ENCODE results near the gene UST.

Gene UST

DNA sequence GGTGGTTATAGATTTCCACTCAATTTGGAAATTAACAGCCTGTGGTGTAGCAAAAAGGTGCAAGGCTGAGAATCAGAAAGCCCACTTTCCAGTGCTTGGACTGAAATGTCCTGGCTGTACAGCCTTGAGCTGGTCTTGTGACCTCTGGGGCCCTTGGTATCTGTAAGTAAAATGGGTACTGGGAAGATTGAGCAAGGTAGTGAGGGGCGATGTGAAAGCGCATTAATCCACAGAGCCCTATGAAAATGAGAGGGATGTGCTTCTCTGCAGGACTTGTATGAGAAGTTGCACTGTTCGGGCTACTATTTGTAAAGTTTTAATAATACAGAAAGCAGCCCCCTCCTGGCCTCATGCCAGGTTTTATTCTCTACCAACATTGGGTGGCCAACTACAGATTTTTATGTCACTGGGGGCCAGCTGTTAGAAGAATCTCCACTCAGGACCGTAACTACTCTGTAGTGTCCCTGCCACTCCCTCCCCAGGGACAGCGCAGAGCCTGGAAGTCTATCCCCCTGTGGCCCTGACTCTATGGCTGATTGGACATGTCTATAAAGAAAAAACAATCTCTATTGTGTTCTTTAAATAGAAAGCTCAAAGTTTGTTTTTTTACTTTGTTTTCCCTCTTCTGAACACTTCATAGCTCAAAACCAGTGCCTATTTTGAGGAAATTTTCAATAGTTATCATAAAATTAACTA lies 316.0 kb downstream of the UST start:
- DNase-seq (no peak), ATAC-seq (no peak)

DNA sequence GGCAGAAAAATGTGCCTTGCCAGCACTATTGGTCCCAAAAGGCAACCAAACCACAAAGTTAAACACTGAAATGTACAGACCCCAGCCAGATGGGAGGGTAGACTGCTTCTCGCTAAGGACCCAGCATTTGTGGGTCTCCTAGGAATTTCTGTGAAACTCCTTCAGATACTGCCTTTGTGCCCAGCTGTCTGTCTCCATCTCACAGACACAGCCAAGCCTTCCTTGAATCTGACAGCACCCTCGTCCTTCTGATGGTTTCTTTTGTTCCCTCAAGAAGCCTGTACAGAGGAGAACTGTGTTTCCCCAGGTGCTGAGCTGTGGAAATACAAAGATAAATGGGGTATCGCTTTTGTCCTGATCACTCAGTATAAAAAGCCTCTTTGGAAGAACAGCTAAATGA lies 316.6 kb downstream of the UST start:
- no peak for DNase-seq

DNA sequence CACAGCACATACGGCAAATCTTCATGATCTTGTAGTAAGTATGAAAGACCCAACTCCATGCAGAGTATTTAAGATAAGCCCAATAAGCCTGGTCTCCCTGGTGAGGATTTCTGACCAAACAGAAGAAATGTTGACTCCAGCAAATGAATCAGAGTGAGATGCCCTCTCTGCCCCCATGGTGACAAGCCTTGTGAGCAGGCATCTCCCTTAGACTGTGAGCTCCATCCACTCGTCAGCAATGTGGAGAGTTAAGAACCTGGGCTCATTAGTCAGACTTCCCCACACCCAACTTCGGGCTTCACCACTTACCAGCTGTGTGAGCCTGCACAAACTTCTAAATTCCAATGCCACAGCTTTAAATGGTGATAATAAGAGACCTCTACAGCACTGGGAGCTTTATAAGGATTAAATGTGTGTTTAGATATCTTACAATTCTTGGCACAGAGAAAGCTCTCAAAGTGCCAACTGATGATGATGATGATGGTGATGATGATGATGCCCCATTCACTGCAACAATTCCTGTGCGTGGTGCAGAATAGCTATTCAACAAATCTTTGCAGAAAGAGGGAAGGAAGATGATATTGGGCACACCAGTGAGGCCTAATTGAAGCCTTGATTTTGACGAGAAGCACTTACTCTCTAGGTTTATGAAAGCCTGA lies 317.3 kb downstream of the UST start:
- ATAC-seq: no peak
- DNase-seq: no peak

More for the DNA sequence above, 316.6 kb downstream of the UST start:
- no peak for ATAC-seq

DNA sequence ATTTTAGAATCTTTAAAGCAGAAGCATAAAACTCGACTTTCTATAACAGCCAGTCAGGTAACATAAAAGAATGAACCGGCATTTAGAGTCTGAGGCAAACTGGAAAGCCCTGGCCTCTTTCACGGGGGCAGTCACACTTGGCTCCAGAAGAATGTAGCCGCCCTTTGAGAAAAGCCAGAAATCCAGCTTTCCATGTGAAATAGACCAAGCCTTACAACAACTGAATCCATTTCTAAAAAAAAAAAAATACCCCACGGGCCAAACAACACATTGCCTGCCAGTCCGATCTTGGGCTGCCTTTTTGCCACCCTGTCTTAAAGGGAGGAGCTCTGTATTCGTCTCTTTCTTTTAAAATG lies 317.8 kb downstream of the UST start:
- ATAC-seq (no peak), DNase-seq (no peak)

DNA sequence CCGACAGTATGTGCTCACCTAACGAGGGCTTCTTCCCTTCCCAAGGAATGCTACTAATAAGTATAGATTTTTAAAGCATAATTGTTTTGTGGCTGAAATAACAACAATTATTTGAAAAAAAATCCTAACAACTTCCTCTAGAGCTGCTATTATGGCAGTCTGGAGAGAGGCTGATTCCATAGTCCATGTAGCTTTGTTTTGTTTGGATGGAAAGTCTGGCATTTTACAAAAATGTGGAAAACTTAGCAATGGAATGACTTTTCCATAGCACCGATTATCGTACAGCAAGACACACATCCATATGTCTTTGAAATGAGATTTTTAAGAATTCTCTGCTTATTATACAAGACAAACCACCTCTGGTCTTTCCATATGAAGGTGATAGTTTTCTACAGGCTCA lies 318.3 kb downstream of the UST start:
- DNase-seq: no peak
- no peak for ATAC-seq

DNA sequence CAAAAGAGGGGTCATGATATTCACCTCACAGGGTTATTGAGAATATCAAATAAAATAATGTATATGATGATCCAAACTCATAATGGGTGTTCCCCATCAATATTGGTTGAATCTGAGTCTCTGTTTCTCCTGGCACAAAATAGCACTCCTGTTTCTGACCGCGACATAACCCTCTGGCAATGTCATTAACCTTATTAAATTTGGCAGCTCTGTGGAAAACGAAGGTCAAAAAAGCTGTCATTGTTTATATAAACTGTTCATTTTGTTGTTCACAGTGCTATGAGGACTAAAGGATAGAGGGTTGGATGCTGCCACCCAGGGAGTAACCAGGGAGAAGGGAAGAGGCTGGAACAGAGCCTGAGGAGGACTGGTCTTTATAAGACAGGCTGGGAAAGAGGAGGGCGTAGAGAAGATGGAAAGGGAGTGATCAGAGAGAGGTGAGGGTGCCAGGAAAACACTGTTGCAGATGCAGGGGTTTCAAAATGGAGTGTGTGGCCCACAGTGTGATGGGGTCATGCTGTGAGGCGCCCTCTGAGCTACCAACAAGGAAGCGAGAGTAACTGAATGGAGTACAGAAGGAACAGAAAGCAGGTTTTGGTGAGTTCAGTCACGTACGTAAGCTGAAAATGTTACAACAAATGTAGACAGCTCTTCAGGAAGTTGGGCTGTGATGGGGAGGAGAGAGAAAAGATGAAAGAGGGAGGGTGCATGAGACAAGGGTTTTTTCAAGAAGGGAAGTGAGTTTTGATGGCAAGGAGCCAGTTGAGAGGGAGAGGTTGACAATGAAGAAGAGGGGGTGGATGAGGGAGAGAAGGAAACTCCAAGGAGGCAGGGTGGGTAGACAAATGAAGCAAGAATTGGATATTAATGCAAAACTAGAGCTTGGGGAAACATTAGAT lies 319.1 kb downstream of the UST start:
- DNase-seq (peak; percentile 27), ATAC-seq (peak; percentile 77)

DNA sequence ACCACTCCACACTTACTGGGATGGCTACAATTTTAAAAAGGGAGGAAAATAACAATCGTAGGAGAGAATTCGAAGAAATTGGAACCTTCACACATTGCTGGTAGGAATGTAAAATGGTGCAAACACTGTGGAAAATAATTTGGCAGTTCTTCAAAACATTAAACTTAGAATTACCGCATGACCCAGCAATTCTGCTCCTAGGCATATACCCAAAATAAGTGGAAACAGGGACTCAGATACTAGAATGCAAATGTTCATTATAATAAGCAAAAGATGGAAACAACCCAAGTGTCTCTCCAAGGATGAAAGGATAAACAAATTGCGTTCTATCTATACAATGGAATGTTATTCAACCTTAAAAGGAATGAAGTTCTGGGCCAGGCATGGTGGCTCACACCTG lies 325.2 kb downstream of the UST start:
- ATAC-seq: no peak
- no peak for DNase-seq

DNA sequence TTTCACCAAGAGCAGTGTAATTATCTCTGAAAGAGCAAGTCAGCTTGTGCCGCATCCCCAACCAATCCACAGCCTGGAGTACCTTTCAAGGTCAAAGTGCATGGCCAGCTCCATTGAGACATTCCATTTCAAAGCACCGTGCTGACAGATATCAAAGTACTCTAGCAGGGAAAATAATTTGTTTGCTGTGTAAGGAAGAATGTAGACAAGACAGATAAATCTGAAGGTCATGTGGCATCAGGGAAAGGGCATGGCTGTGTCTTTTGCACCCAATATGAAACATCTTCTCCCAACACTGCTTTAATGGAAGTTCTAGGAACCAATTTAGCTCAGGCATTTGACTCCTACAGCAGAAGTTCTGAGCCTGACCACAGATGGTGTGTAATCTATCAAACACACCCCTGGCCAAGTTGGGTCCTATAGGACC lies 328.0 kb downstream of the UST start:
- no peak for DNase-seq
- ATAC-seq: no peak

DNA sequence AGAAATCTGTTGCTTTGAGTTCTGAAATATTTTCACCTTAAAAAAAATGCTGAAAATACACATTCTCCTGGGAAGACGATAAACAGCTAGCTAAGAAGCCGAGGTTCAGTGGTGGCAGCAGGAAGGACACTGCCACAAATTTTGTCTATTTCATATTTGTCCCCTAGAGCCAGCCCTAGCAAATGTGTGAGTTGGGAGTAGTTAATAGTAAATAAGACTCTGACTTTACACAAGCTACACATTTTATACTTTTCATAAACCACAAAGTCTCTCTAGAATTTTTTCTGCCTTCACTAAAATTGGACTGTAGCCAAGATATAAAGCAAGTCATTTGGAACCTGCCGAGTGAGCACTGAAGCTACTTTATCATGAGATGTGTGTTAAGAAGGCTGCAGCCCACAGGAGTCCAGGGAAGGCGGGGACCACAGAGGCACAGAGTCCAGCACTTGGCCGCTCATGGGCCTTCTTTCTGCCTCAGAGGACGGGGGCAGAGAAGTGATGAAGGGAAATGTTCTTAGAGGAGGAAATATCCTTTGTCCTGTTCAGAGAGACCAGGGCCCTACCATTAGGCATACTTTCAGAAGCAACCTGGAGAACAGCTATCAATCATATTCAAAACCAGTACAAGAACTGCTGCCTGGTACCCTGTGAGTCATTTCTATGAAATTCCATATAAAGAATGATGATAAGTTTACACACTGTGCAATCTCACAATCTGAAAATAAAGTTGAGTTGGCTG lies 329.0 kb downstream of the UST start:
- no peak for ATAC-seq
- DNase-seq: no peak

DNA sequence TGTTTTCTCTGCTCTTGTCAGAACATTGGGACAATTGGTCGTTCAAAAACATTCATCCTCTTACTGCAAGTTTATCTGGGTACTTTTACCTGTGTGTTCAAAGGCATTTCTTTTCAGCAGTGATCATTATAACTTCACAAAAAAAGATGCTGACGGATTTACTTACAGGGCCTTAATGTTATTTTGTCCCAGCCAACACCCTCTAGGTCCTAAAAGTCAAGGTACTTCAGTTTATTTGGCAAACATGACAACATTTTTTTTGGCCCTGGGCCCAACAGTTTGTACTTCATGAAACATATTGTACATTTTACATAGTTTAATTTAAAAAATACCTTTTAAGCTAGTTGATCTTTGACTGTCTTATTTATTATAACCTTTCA lies 329.5 kb downstream of the UST start:
- DNase-seq: no peak
- ATAC-seq: no peak

DNA sequence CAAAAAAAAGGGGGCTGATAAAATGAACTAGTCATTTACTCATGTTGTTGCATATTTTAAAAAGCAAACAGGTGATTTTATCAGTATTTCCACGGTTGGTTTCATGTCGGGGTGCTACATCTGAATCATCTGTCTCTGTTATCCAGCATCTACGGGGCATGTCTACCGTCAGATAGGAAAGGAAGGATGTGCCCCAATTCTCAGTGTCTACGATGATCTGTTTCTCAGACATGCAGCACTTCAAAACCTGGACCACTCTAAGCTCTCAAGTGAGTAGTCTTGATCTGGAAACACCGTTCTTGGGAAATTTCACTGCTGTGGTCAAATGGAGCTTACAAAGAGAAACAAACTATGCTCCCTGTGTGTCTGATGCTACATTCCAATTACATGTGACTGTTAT lies 330.4 kb downstream of the UST start:
- DNase-seq (no peak), ATAC-seq (peak; percentile 67)

DNA sequence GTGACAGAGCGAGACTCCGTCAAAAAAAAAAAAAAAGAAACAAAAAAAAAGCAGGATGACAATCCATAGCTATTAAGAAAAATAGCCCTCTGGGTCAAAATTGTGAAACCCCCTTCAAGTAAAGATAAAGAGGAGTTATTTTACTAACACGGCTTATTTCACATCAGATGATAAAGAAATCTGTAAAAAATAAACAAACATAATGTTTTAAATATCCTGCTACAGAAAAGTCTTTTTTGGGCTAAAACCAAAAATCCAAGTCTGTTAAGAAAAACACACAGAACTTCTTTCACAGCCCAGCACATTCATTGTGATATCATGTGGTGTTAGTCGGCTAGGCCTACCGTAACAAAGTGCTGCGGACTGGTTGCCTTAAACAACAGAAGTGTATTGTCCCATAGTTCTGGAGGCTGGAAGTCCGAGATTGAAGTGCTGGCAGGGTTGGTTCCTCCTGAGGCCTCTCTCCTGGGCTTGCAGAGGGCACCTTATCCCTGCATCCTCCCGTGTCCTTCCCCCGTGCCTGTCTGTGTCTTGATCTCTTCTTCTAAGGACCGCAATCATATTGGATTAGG lies 331.5 kb downstream of the UST start:
- ATAC-seq (no peak), DNase-seq (no peak)

DNA sequence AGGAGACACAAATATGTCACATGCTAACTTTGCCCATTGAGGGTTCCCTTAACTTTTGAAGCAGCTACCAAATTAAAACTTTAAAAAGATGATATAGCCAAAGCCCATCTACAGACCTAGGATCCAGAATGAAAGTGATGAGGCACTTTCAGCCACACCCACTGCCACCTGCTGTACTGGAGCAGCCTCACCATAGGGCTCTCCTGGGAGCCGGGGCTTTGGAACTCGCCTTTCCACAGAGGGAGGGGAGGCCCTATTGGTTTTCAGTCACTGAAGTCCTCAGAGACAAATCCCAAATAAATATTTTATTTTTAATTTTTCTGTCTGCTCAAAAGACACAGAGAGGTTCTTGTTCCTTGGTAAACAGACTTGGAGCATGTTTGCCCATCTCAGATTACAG lies 332.6 kb downstream of the UST start:
- DNase-seq (no peak), ATAC-seq (no peak)

DNA sequence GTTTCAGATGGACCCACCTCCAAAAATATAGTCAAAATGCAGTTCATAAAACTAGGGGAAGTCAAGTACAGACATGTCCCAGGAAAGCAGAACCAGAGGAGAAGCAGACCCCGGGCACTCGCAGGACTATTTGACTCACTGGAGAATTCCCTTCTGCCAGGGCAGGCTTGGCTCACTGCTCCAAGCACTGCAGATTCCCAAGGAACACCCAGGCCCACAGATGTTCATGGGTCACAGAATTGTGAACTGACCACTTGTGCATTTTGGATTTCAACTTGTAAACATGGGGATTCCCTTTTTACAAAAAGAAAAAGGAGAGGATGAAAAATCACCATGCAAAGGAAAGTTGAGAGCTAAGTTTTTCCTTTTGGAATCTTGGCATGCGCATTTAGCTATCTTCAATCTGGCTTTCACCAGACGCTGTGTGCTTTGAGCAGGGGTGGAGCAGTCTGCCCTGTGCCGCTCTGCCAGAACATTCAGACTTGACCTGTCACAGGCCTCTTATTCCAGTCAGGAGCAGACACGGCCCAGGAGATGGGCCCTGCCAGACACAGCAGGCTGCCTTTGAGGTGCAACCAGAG lies 333.2 kb downstream of the UST start:
- DNase-seq (no peak), ATAC-seq (no peak)

DNA sequence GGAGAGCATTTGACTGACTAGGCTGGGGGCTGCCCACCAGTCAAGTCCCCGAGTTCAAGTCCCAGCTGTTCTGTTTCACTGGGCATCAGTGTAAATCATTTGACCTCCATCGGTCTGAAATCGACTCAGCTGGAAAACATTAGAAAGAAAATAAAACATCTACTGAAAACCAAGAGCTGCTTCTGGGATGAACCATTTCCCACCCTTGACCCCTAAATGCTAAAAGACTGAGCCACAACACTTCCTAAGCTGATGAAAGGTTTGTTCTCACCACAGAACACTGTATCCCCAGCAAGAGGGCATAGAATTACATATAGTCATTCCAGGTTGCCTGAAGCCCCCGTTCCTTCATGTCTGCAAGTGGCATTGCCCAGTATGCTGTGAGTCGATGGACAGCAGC lies 333.7 kb downstream of the UST start:
- DNase-seq: no peak

DNA sequence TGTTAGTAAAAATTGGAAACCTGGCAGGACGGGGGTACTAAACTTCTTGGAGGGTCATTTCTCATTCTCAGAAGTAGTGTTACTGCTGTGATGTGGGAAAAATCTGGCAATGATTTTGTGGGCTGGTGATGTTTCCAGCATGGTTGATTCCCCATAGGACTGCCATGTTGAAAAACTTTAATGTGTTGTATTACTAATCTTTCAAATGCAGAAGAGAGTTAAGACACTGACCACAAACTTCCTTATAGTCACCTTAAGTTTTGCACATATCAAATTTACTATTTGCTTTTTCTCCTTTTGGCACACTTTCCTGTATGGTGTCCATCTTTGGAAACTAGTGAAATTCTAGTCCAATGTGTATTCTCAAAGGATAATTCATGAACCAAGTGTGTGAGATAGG lies 334.5 kb downstream of the UST start:
- ATAC-seq (no peak), DNase-seq (no peak)

More for the DNA sequence above, 333.7 kb downstream of the UST start:
- ATAC-seq: no peak

DNA sequence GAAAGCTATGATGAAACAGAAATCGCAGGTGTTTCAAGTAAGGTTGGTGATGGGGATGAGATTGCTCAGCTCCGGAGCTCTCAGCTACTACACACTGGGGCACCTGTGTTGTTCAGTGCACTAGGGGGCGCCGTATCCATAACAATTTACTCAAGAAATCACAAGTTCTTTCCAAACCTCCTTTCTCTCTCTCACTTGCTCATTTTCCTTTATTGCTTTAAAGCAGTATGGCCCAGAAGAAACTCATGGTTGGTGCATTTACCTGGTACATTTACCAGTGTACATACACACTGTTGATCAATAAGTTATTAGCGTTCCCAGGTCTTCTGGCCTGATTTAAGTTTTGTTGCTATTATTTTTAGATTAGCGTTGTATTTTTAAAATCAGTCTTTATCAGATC lies 335.5 kb downstream of the UST start:
- ATAC-seq (peak; percentile 80), DNase-seq (peak; percentile 85)

DNA sequence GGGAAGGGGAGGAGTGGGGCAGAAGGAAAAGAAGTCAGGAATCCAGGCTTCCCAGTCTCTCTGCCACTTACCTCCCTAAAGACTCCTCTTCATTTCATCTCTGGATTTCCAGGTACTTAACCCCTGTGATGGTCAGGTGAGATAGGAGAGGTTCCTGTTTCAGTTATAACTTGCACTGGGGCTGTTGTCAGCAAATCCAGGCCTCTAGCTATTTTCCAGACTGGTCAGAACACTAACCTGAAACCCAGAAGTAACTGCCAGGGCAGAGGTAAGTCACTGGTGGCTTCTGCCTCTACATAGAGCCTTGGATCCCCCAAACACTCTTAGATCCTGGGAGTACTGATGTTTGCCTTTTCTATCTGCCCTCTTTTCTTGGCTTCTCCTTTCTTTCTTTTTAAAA lies 337.2 kb downstream of the UST start:
- no peak for ATAC-seq
- DNase-seq: no peak

DNA sequence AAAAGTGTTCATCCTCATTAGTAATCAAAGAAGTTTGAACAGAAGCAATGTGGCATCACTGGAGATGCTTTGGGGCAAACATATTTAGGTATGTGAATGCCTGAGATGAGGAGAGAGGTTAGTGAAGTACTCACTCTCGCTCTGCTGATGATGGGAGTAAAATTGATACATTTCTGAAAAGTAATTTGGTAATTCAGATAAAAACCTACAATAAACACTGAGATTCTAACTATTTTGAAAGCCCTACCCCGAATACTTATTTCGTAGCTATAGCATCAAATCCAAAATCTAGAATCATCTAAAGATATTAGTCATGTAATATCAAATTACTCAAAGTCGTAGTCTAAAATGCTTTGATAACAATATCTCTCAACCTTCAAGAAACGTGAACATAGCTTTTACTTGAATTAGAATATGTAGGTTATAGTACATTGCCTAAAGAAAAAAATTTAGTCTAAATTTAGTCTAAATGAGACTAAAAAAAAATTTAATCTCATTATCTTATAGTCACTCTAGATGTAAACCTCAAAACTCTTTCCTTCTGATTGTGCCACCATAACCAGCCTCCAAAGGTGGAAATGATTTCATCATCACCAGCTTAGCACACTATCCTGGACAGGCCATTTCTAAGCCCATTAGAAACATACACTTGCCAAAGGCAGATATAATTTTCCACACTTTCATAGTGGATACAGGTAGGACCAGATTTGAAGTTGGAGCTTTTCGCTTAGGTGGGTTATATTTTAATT lies 338.2 kb downstream of the UST start:
- peak; percentile 60 for ATAC-seq
- no peak for DNase-seq

DNA sequence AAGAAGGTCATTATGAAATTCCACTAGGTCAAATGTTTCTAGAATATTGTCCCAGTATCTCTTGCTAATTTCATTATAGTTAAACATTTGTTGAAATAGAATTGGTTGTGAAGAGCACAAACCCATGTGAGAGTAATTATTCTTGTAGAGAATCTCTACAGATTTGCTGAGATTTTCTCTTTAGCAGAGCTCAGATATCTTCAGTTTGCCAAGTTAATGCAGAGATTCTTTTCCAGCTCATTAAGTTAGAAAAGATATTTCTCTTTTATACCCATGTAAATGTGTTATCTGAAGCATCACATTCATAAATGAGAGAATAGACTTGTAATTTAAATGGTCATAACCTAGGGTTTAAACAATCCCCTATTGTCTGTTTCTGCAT lies 338.7 kb downstream of the UST start:
- no peak for ATAC-seq
- no peak for DNase-seq

DNA sequence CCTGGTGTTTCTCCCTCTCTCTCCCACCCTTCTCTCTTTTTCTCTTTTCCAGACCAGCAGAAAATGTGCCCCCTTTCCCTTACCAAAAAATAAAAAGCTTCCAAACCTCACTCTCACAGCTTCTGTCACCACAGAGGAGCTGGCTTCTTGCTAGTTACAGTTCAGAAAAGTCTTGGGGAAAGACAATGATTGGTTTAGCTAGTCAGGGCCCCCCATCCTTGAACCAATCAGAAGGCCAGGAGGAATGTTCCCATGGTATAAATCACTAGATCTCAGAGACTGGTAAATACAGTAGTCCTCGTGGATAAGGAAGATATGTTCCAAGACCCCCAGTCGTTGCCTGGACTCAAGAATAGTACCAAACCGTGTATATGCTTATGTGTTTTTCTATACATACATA lies 339.5 kb downstream of the UST start:
- no peak for ATAC-seq
- no peak for DNase-seq

All from stimulated activated naive CD8-positive, alpha-beta T cell treated with anti-CD3 and anti-CD28 coated beads, Interleukin-15, Interleukin-2, amounts not matched to agents 100 U/mL and 50 U/mL, for 24 hours (primary cell).